HG02678 (cell line): ENCODE measurements around the gene SAMD8.
"Not testable (repeated sequence)": the region's sequence is repeated elsewhere in the genome, so short reads cannot be mapped to it uniquely, and the experiment has no call there.

Experiments
- ATAC-seq: cut with Tn5 transposase; IDR thresholded peaks from one replicate; pipeline ENCODE4 v1.9.1; 2021; ENCODE audit warnings: mild to moderate bottlenecking, moderate library complexity; ENCODE audit not compliant: unreplicated experiment

SAMD8 gene

DNA sequence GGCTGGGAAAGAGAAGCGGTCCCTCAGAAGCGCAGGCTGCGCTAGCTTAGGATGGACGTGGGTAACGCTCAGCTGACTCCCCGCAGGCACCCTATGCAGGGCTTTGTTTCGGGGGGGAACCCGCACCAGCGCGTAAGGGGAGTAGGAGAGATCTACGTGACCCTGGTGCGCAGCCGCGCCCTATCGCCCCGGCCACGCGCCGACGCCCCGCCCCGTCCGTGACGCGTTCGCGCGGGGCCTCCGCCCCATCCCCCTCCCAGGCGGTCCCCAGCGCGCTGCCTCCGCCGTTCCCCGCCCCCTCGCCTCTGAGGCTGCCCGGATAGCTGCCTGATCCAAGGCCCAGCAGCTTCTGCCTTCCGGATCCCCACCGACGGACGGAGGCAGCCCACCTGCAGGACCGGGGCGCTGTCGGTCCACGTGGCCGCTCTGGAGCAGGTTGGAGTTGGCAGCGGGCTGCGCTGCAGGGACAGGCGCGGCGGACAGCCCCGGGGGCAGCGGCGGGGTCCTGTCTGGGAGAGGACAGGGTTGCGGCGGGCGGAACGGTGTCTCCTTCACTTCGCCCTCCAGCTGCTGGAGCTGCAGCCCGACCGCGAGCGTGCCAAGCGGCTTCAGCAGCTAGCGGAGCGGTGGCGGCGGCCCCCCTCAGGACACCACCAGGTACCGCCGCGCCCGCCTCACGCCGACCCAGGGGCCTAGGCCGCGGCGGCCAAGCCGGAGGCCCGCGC, 99.0 kb downstream of the SAMD8 start, which contains the start of gene VDAC2:
Gene VDAC2, plus strand, starts transcription at position 515 of the 725 bp plus-strand sequence. CDS start 363 bp downstream, outside the sequence.
- ATAC-seq, result peak; percentile 87

DNA sequence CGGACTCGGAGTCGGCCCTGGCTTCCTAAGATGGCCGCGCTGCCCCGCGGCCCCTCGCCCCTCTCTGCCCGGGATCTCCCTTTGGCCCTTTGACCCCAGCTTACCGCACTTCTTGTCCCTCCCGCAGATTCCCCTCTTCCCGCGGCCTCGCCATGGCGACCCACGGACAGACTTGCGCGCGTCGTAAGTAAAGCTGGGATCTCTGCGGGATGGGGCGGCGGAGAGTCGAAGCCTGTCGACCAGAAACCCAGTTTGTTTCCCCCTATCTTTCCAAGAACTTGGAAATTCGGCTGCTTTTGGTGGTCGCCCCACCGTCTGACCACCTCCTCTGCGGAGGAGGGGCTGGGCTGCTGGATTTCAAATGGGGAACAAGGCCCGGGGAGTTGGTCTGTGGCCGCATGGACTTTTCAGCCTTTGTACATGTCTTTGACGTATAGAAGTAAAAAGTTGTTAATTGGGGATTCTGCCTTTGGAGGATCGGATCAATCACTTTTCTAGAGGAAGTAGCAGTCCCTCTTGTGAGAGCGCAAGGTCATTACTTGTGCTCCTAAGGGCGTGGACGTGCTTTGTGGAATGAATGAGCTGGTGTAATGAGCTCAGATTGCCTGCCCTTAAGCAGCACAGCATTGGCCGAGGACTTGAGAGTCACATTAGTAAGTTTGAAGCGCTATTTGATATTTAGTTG, 99.7 kb downstream of the SAMD8 start:
- no peak for ATAC-seq

DNA sequence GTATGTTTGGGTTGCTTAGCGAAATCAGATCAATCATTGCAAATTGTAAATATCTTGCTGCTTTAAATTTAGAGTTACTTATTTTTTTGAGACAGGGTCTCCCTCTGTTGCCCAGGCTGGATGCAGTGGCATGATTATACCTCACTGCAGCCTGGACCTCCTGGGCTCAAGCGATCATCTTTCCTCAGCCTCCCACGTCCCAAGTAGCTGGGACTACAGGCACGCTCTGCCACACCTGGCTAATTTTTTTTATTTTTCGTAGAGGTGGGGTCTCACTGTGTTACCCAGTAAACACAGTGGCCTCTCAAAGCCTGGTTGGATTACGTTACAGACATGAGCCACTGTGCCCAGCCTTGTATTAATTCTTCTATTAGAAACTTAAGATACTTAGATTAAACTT, 100.9 kb downstream of the SAMD8 start:
- ATAC-seq, result no peak

DNA sequence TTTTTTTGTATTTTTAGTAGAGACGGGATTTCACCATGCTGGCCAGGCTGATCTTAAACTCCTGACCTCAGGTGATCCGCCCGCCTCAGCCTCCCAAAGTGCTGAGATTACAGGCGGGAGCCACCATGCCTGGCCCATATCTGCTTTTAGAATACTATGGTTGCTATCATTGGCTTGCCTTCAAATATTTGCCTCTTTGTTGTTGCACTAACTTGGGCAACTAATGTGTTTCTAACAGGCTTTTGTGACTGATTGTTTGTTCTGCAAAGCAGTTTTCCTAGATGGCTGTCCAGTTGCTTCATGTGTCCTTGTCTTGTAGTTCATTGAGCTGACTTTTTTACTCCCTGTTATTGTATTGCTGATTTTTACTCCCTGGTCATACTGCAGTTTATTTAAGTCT, 108.8 kb downstream of the SAMD8 start:
- no peak for ATAC-seq

DNA sequence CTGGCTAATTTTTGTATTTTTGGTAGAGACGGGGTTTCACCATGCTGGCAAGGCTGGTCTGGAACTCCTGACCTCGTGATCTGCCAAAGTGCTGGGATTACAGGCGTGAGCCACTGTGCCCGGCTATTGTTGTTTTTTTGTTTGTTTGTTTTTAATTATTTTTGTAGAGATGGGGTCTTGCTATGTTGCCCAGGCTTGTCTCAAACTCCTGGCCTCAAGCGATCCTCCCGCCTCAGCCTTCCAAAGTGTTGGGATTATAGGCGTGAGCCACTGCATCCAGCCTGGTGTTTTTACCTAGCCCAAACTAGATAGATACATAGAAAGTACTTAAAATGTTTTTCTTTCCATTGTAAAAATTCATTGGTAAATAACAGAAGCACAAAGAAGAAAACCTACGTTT, 110.0 kb downstream of the SAMD8 start:
- not testable (repeated sequence) for ATAC-seq

DNA sequence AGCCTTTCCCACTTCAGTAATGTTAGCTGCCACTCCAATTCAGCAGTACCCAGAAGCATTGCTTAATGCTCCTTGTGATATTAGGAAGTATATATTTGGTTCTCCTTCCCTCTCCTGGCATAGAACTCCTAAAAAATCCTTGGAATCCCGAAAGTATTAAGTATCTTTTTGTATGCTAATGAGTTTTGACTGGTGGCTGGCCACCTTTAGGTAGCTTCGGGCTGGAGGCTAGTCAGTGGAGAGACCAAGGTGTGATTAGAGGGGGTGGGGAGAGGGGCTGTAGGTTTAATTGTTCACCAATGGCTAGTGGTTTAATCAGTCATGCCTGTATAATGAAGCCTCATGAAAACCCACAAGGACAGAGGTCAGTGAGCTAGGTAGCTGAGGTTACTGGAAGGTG, 112.1 kb downstream of the SAMD8 start:
- ATAC-seq, result no peak

DNA sequence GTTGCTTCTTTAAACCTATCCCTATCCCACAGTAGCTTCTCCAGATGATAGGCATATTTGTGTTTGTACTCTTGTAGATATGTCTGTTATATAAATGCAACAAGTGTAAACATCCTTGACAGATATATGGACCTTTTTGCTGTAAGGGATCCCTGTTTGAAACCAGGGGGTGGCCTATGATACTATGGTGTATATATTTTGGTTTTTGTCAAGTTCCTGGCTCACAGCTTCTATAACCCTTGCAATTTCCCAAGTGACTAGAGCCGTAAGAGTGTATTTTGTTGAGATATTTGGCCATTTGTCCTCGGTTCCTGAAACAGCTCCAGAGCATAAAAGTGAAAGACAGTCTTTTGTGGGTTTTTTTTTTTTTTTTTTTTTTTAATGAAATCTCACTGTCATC, 114.6 kb downstream of the SAMD8 start:
- ATAC-seq, result no peak

DNA sequence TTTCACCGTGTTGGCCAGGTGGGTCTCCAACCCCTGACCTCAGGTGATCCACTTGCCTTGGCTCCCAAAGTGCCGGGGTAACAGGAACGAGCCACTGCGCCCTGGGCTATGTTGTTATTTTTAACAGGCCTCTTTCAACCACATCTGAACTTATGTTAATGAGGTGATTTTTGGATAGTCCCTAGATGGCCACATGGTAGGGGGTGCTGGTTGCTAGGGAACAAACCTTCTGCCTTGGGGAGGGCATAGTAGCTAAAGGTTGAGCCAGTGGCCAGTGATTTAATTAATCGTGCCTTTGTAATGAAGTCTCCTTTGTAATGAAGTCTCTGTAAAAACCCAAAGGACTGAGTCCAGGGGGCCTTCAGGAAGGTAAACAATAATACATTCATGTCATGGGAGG, 115.2 kb downstream of the SAMD8 start:
- ATAC-seq, result no peak

DNA sequence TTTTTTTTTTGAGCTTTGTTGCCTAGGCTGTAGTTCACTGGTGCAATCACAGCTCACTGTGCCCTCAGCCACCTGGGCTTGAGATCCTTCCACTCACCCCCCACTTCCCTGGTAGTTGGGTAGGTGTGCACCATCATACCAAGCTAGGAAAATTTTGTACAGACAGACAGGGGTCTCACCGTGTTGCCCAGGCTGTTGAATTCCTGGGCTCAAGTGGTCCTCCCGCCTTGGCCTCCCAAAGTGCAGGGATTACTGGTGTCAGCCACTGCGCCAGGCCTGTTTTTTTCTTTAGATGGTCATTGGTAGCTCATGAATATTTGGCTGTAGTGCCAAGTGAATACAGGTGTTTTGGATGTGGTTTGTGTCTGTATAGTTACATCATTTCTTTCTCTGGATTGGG, 116.8 kb downstream of the SAMD8 start:
- ATAC-seq, result no peak

DNA sequence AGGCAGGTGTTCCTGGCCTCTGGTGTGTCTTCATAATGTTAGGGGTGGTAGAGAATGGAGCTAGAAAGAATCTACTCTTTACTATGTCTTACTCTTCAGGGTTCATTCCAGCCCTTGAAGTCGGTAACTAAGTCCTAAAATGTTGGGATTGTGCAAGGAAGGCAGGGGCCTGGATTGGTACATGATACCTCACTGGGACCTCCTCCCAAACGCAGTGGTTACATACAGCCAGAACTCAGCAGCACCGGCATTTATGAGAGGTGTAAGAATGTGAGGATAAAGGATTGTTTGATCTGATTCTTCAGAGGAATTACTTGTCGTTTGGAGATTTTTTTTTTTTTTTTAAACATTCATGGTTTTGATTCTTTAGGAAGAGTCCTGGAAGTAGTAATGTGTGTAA, 117.4 kb downstream of the SAMD8 start:
- ATAC-seq, result no peak

DNA sequence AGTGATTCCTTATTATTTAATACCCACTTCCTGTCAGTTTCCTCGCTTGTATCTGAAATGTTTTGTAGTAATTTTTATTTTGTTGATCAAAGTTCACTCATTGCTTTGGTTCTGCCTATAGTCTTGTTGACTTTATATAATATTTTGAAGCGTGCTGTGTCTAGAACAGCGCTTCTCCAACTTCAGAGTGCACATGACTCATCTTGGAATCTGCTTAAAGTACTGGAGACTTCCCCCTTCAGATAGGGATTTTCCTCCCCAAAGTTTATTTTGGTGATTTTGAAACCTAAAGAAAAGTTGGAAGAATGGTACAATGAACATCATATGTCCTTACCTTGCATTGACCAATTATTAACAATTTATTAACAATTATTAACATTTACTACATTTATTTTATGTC, 118.5 kb downstream of the SAMD8 start:
- ATAC-seq, result no peak

DNA sequence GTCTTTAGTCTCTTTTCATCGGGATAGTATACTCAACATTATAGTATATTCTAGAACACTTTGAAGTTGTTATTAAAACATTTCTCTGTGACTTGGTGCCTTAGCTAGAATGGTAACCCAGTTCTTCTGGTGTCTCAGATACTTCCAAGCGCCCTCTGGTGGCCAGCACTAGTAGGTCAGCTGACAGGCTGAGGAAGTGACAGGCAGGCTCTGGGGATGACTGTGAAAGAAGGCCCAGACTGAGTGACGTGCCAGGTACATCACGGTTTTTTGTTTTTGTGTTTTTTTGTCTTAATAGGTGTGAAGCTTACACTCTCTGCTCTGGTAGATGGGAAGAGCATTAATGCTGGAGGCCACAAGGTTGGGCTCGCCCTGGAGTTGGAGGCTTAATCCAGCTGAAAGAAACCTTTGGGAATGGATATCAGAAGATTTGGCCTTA, 119.2 kb downstream of the SAMD8 start:
- peak; percentile 47 for ATAC-seq
